Cardiac muscle cell (in vitro differentiated cells and primary cell): ENCODE results near the gene TCFL5. TPM values are rescaled to one million over a fixed set of nuclear protein-coding genes. Genes with fewer than 3 reads are reported as not detected.

Experiments used
- DNase-seq, 2 donors: peaks; one replicate each; pipeline versions ENCODE4 v3.0.0 to v3.0.0-alpha.2; 2010 to 2017; ENCODE audit warnings: low read depth in 1 of 2, low spot score in 1 of 2
- H3K27ac ChIP-seq: fragments of 200-600 bp; sonication (generic); 2 replicates; pipeline ENCODE4 v1.5.1; 2016
- H3K27me3 ChIP-seq: fragments of 200-600 bp; sonication (generic); 2 replicates; pipeline ENCODE4 v1.6.0; 2016; ENCODE audit warnings: control low read depth
- H3K36me3 ChIP-seq: fragments of 200-600 bp; sonication (generic); 2 replicates; pipeline ENCODE4 v1.5.1; 2016; ENCODE audit warnings: control low read depth
- H3K4me1 ChIP-seq: fragments of 200-600 bp; sonication (generic); 2 replicates; pipeline ENCODE4 v1.8.1; 2017; ENCODE audit warnings: low read depth, mild to moderate bottlenecking, mixed run types
- H3K4me3 ChIP-seq: fragments of 200-600 bp; sonication (generic); 2 replicates; pipeline ENCODE4 v1.5.1; 2016; ENCODE audit warnings: mild to moderate bottlenecking
- H3K9me3 ChIP-seq: fragments of 200-600 bp; sonication (generic); 2 replicates; pipeline ENCODE4 v1.5.1; 2017; ENCODE audit warnings: low read depth, mild to moderate bottlenecking, control low read depth
- CTCF ChIP-seq: IDR thresholded peaks from 2 replicates; pipeline ENCODE4 v1.5.1; 2012; ENCODE audit warnings: low read depth, mild to moderate bottlenecking, low read length
- polyA plus RNA-seq: library from polyadenylated mRNA; unstranded; fragments of >200 nt; fragmentation: Nextera tagmentation; extraction: Ambion mirVana; gene quantifications from 2 replicates; pipeline ENCODE4 v1.2.1, GENCODE V29; 2016
- total RNA-seq: library from RNA; depleted of rRNA; stranded (reverse); fragments of >200 nt; gene quantifications from 2 replicates; pipeline ENCODE4 v1.2.3, GENCODE V29; 2016

The TCFL5 gene
- total and polyA plus RNA-seq, 2 experiments from 2014 or later: 6.6 to 8.1 TPM

- Histone ChIP-seq H3K9me3 (no peaks in the 10 kb centered on the region), H3K27ac (no peak overlapping the region), H3K27me3 (no peaks in the 10 kb centered on the region), H3K36me3 (peaks cover 23% of the 10 kb centered on the region), H3K4me1 (peaks cover 4% of the 10 kb centered on the region), H3K4me3 (no peak overlapping the region)
- TF ChIP-seq CTCF: no peak
- DNase-seq: no peak
Observed at GRCh38 chr20:62800314-62801259, 61.0 kb downstream of the TCFL5 start.

DNA sequence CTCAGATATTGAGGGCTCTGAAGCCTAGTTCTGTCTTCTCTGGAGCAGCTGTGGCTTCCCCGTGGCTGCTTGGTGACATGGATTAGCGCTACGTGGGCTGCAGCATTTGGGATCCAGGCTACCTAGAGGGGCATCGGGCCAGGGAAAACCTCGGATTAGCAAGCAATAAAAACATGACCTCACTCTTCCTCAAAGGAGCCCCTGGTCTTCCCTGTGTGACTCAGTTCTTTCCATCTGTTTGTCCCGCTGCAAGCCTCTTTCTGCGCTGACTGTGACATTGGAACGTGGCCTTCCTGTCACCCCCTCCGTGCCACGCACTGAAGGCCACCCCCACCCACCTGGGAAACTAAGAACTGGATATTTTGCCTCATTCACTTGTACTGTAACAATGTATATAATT, 61.7 kb downstream of the TCFL5 start:
- Histone ChIP-seq H3K36me3 (peaks cover 23% of the 10 kb centered on the region), H3K27me3 (no peaks in the 10 kb centered on the region), H3K9me3 (no peaks in the 10 kb centered on the region), H3K27ac (no peak overlapping the region), H3K4me1 (peaks cover 3% of the 10 kb centered on the region), H3K4me3 (no peak overlapping the region)
- DNase-seq: no peak
- TF ChIP-seq CTCF: no peak

DNA sequence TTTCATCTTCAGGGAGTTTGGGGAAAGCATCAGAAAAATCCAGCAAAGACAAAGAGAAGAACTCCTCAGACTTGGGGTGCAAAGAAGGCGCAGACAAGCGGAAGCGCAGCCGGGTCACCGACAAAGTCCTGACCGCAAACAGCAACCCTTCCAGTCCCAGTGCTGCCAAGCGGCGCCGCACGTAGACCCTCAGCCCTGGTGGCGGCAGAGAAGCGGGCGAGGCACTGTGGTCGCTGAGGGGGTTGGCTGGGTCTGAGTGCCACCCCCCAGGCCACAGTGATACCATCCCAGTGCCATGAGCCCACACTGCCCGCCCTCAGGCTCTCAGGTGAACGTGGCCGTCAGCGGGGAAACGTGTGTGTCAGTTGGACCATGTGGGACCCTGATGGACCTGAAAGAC, 62.2 kb downstream of the TCFL5 start:
- H3K9me3 ChIP-seq: no peaks in the 10 kb centered on the region
- H3K4me3 ChIP-seq: no peak overlapping the region
- no peaks in the 10 kb centered on the region for H3K27me3 ChIP-seq
- no peak overlapping the region for H3K27ac ChIP-seq
- peaks cover 23% of the 10 kb centered on the region for H3K36me3 ChIP-seq
- peaks cover 3% of the 10 kb centered on the region for H3K4me1 ChIP-seq
- DNase-seq: no peak
- no peak for TF ChIP-seq CTCF

DNA sequence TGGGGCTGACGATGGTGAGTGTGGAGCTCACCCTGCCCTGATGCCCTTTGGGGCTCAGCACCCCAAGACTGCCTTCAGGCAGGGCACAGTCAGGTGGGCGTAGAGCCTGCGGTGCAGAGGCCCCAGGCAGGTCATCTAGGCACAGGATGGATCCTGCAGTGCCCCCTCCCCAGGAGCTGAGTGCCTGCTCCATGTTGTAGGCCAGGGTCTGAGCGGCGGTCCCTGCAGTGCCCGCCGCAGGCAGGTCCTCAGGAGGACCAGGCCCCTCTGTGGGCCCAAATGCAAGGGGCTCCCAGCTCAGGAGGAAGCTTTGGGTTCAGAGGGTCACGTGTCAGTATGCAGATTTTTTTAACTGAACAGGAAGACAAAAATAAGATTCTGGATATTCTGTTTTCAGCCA, 62.6 kb downstream of the TCFL5 start:
- Histone ChIP-seq H3K36me3 (peaks cover 23% of the 10 kb centered on the region), H3K27ac (no peak overlapping the region)
- no peak for TF ChIP-seq CTCF

DNA sequence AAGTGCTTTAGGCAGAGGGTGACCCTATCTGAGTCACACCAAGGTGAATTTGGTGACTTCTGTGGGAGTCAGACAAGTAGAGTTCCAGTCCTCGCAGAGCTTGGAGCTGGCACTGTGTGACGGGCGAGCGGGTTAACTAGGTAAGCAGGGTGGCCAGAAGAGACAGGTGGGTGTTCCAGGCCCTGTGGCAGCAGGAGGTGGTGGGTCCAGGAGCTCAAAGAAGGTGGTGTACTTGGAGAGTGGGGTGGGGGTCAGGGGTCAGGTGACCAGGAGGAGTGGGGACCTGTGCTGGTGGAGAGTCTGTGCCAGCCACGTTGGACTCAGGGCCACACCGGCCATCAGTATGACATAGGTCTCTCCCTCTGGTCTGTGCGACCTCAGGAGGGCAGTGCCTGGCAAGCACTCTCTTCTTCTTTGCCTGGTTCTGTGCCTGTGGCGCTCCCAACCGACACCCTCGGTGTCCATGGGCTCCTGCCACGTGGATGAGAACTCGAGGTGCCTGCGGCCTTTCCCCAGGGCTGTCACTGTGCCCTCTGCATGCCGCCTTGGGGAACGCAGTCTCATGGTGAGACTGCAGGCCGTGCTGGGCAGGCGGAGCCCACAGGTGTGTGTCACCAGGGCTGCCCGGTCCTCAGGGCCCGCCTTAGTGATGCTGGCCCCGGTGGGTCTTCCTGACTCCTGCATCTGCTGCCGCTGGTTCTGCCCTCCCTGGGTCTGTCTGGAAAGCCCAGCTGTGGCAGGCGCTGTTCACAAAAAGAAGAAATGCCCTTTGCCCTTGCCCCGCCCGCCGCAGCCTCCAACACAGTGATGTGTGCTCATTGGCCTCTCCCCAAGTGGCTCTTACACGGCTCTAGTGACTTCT, 63.7 kb downstream of the TCFL5 start:
- Histone ChIP-seq H3K27me3 (no peaks in the 10 kb centered on the region), H3K4me1 (peaks cover 3% of the 10 kb centered on the region), H3K9me3 (no peaks in the 10 kb centered on the region), H3K27ac (no peak overlapping the region), H3K4me3 (no peak overlapping the region), H3K36me3 (peaks cover 23% of the 10 kb centered on the region)
- DNase-seq: no peak
- TF ChIP-seq CTCF: no peak

More for the DNA sequence above, 62.6 kb downstream of the TCFL5 start:
- no peaks in the 10 kb centered on the region for H3K27me3 ChIP-seq
- no peak overlapping the region for H3K4me3 ChIP-seq
- H3K9me3 ChIP-seq: no peaks in the 10 kb centered on the region
- peaks cover 3% of the 10 kb centered on the region for H3K4me1 ChIP-seq
- no peak for DNase-seq
